Midbrain (tissue), 1 donor: Measurements from ENCODE around the gene ID2.

Source experiments
- DNase-seq: peaks from one replicate; lab custom pipeline; 2025; lab: John Stamatoyannopoulos, UW

Gene ID2

GRCh38 chr2:8670580-8670979, 11.3 kb upstream of the ID2 start:
- DNase-seq: no peak

GRCh38 chr2:8671176-8671575, 10.7 kb upstream of the ID2 start:
- DNase-seq: no peak

- no peak for DNase-seq
Measured at GRCh38 chr2:8671802-8672201, 10.1 kb upstream of the ID2 start.

GRCh38 chr2:8672940-8673339, 8.9 kb upstream of the ID2 start:
- DNase-seq: no peak

GRCh38 chr2:8673381-8673780, 8.5 kb upstream of the ID2 start:
- no peak for DNase-seq

GRCh38 chr2:8674420-8675009, 7.3 kb upstream of the ID2 start:
- DNase-seq: no peak

GRCh38 chr2:8675543-8675942, 6.3 kb upstream of the ID2 start:
- no peak for DNase-seq

GRCh38 chr2:8676191-8676920, 5.5 kb upstream of the ID2 start:
- DNase-seq: peak; percentile 91

GRCh38 chr2:8676921-8677645, 4.8 kb upstream of the ID2 start:
- DNase-seq: peak; percentile 32

- peak; percentile 57 for DNase-seq
Measured at GRCh38 chr2:8677646-8678592, 3.9 kb upstream of the ID2 start.

- DNase-seq: peak; percentile 90
Measured at GRCh38 chr2:8678731-8679566, 2.9 kb upstream of the ID2 start.

GRCh38 chr2:8679567-8679826, 2.4 kb upstream of the ID2 start:
- peak; percentile 41 for DNase-seq

GRCh38 chr2:8679827-8680731, 1.8 kb upstream of the ID2 start:
- DNase-seq: peak; percentile 46

- peak; percentile 59 for DNase-seq
Measured at GRCh38 chr2:8680822-8681760, 765 bp upstream of the ID2 start.

- DNase-seq: peak; percentile 53
Measured at GRCh38 chr2:8682719-8683667, 1.1 kb downstream of the ID2 start.

- DNase-seq: peak; percentile 51
Measured at GRCh38 chr2:8684540-8684877, 2.7 kb downstream of the ID2 start.

- DNase-seq: peak; percentile 51
Measured at GRCh38 chr2:8684878-8685696, 3.2 kb downstream of the ID2 start.
